ENCODE measurements around the gene TRIM47. TPM values are rescaled to one million over a fixed set of nuclear protein-coding genes. Genes with fewer than 3 reads are reported as not detected.

The TRIM47 gene
- total and polyA plus RNA-seq, 7 donors = 8.4 to 17.1 (median 10.9) TPM

DNA sequence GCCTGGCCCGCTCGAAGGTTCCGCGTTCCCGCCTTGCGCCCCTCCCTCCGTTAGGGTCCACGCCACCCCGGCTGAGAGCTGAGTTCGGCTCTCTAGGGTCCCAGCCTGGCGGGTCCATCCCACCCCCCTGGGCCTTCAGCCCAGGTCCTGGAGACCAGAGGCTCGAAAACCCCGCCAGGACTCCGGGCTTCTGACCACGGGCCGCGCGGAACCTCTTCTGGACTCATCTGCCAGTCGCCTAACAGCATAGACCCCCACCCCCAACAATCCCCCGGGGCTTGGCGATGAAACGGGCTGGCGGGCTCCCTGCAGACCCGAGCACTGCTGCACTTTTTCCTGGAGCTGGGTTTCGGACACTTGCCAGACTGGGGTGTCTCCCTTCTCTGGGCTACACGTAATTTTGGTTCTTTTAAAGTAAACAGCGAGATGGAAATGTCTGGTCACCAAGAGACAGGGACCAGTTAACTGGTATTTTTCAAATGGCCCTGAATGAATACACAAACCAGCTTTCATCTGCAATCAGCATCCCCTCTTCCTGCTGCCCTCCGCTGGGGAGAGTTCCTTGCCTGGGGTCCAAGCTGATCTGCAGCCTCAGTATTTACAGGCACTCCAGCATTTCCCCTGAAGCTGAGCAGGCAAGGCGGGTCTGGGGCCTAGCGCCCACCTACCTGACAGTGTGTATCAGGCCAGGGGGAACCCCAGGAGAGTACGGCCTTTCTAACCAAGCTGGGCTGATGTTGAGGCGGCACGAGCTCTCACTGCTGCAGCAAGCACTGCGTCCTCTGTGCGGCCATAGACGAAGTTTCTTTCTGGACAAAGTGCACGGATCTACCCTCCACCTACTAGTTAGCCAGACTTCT, 19.0 kb upstream of the TRIM47 start:
- WGBS, 3 donors = 46 to 61% (median 58%) methylated on average over 27 to 37 of the region's 37 CpGs
- peak; percentile 46 to 72 for DNase-seq
- intact Hi-C loops (cut with DNase I) = loop anchor here in 1 of 2 donors (2.0 to 5.0 kb wide), 2 partner anchors 43 to 130 kb away; partner anchors contain the start of genes GALK1 and WBP2

DNA sequence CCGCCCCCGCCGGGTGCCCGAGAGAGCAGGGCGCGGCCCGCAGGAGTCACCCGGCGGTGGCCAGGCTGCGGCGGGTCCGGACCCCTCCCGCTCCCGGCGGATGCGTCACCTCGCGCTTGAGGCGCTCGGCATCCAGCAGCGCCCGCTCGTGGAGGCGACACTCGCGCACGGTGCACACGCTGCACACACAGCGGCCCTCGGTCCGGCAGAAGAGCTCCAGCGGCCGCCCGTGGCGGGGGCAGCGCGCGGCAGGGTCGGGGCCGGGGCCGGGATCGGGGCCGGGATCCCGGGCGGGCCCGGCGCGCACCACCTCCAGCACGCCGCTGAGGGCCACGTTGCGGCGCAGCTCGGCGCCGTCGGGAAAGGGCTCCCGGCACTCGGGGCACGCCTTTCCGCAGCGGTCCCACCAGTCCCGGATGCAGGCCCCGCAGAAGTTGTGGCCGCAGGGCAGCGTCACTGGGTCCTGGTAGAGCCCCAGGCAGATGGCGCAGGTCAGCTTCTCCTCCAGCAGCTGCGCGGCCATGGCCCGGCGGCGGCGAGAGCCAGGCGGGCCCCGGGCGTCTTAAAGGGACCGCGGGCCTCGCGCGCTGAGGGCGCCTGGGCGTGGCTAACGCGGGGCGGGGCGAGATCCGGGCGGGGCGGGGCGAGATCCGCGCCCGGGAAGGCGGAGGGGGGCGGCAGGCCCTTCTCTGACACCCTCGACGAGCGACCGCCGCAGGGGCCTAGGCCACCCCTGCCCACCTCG, 18.2 kb upstream of the TRIM47 start, which contains the start of gene TRIM65:
Gene TRIM65 (minus strand): TSS at position 537 of the 745 bp plus-strand sequence. CDS start 14 bp downstream, at position 523.
- DNase-seq (peak; percentile 91 to 95), ATAC-seq (peak; percentile 82 to 87 (median 85))
- intact Hi-C loops (cut with DNase I) = loop anchor here in 1 of 2 donors (2.0 to 5.0 kb wide), 2 partner anchors 42 to 129 kb away; partner anchors contain the start of genes GALK1 and WBP2
- 0 to 1% (median 0%) methylated on average over 50 to 102 of the region's 102 CpGs for WGBS, 3 donors
- Histone ChIP-seq H3K27ac (peak within 1 kb of the TSS; percentile 97), H3K4me1 (peaks cover 21% of the 10 kb centered on the region), H3K36me3 (ENCODE audit: insufficient read depth in 1 of 2, low read depth in 1 of 2) (peaks cover under 1 to 54% of the 10 kb centered on the region in 2 donors), H3K9me3 (no peaks in the 10 kb centered on the region), H3K27me3 (ENCODE audit: insufficient read depth in 3 of 3, low read length in 2 of 3) (no peaks in the 10 kb centered on the region), H3K4me3 (peak within 1 kb of the TSS; percentile 79)
- TF ChIP-seq CTCF (IDR thresholded peaks at IDR 0.05) = peak; percentile 50

More for the DNA sequence above, 19.0 kb upstream of the TRIM47 start:
- Histone ChIP-seq H3K9me3 (no peaks in the 10 kb centered on the region), H3K4me1 (peaks cover 21% of the 10 kb centered on the region), H3K4me3 (peak overlapping the region; percentile 79), H3K36me3 (ENCODE audit: insufficient read depth in 1 of 2, low read depth in 1 of 2) (peaks cover 5 to 54% of the 10 kb centered on the region in 2 donors), H3K27ac (peak overlapping the region; percentile 97), H3K27me3 (ENCODE audit: insufficient read depth in 3 of 3, low read length in 2 of 3) (no peaks in the 10 kb centered on the region)
- TF ChIP-seq CTCF (IDR thresholded peaks at IDR 0.05) = no peak
- ATAC-seq = no peak

DNA sequence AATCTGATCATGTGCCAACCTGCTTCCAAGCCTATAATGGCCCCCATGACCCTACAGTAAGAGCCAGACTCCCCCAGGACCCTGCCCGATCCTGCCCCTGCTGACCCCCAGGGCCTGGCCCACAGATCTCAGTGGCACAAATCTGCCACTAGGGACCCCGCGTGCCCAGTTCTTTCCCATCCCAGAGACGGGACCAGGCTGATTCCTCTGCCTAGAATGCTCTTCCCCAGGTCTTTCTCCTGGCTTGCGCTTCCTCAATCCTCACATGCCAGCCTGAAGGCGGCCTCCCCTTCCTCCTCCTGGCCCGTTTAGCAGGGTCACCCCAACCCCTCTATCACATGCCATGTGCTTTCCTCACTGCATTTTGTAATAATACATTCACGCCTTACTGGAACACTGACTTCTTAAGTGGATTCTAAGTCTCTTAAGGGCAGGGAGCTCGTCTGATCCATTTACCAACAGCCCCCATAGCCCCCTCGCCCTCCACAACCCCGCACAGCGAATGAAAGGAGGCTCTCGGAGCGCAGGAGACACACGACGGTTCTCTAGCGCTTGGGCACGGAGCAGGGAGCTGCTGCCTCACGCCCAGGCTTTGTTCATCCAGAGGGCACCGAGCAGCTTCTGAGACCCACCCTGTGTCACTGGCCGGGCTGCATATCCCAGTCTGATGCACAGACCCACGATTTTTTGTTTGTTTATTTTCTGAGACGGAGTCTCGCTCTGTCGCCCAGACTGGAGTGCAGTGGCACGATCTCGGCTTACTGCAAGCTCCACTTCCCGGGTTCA, 17.2 kb upstream of the TRIM47 start:
- ATAC-seq = peak in 2 of 4 donors; percentile 19 to 35
- H3K36me3 ChIP-seq (ENCODE audit: insufficient read depth in 1 of 2, low read depth in 1 of 2) = peaks cover 0 to 54% of the 10 kb centered on the region in 2 donors
- WGBS, 3 donors = 24 to 35% (median 28%) methylated on average over 27 to 28 of the region's 28 CpGs
- peak; percentile 32 for TF ChIP-seq CTCF (IDR thresholded peaks at IDR 0.05)
- H3K4me3 ChIP-seq = peak overlapping the region; percentile 79
- intact Hi-C loops (cut with DNase I) = loop anchor here in 1 of 2 donors (2.0 to 5.0 kb wide), 2 partner anchors 41 to 128 kb away; partner anchors contain the start of genes GALK1 and WBP2
- no peaks in the 10 kb centered on the region for H3K9me3 ChIP-seq
- H3K27me3 ChIP-seq (ENCODE audit: insufficient read depth in 3 of 3, low read length in 2 of 3) = no peaks in the 10 kb centered on the region
- H3K27ac ChIP-seq = peak overlapping the region; percentile 97
- DNase-seq = peak in 1 of 2 donors; percentile 64
- H3K4me1 ChIP-seq = peaks cover 21% of the 10 kb centered on the region
